HG03565 (cell line): Measurements from ENCODE around the gene CADM4.
A peak's percentile ranks its signal among the peaks of the same experiment; 100 is the strongest.
"Not testable (repeated sequence)": the region's sequence is repeated elsewhere in the genome, so short reads cannot be mapped to it uniquely, and the experiment has no call there.

Experiments used
- ATAC-seq: cut with Tn5 transposase; IDR thresholded peaks from one replicate; pipeline ENCODE4 v1.9.1; 2021; ENCODE audit warnings: mild to moderate bottlenecking, moderate library complexity; ENCODE audit not compliant: unreplicated experiment

Gene CADM4

DNA sequence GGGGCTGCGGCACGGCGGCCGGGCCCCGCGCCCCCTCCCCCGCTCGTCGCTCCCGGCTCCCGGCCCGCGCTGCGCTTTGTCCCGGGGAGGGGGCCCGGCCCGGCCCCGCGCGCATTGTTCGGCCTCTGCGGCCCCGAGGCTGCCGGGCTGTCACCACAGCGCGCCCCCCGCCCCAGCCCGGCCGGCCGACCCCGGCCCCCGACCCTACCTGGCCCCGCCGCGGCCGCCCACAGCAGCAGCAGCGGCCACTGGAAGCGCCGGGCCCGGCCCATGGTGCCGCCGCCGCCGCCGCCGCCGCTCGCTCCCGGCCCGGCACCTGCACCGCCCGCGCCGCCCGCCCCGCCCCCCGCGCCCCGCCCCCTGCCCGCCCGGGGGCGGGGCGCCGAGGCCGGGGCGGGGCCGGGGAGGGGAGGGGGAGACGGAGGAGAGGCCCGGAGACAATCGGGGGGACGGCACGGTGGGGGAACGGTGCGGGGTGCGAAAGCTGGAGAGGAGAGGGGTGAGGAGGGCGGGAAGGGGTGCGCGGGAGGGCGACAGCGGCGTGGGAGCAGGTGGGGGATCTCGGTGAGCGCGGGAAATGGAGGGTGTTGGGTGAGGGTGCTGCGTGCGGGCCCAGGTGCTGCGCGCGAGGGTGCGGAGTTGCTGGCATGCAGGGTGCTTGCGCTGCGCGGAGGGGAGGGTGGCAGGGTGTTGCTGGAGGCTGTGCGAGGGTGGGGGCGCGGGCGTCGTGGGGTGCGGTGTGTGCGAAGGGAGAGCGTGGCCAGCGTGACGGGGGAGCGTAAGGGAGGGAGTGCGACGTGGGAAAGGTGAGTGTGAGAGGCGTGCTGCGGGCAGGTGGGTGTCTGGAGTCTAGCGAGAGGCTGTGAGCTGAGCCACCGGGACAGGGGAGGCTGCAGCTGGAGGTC, at the start of gene CADM4:
Gene CADM4, minus strand, starts transcription at position 332 of the 905 bp plus-strand sequence. Its CDS starts 60 bp downstream, at position 272.
- ATAC-seq = no peak

GRCh38 chr19:43688059-43688701, 48.5 kb upstream of the CADM4 start:
- ATAC-seq = no peak

- ATAC-seq = no peak
Observed at GRCh38 chr19:43687660-43687997, 48.0 kb upstream of the CADM4 start.

GRCh38 chr19:43684326-43684725, 44.7 kb upstream of the CADM4 start:
- no peak for ATAC-seq

- no peak for ATAC-seq
Observed at GRCh38 chr19:43683905-43684304, 44.3 kb upstream of the CADM4 start.

- ATAC-seq = no peak
Observed at GRCh38 chr19:43682824-43683661, 43.4 kb upstream of the CADM4 start.

GRCh38 chr19:43682269-43682668, 42.6 kb upstream of the CADM4 start:
- not testable (repeated sequence) for ATAC-seq

- ATAC-seq = no peak
Observed at GRCh38 chr19:43681821-43682220, 42.2 kb upstream of the CADM4 start.

DNA sequence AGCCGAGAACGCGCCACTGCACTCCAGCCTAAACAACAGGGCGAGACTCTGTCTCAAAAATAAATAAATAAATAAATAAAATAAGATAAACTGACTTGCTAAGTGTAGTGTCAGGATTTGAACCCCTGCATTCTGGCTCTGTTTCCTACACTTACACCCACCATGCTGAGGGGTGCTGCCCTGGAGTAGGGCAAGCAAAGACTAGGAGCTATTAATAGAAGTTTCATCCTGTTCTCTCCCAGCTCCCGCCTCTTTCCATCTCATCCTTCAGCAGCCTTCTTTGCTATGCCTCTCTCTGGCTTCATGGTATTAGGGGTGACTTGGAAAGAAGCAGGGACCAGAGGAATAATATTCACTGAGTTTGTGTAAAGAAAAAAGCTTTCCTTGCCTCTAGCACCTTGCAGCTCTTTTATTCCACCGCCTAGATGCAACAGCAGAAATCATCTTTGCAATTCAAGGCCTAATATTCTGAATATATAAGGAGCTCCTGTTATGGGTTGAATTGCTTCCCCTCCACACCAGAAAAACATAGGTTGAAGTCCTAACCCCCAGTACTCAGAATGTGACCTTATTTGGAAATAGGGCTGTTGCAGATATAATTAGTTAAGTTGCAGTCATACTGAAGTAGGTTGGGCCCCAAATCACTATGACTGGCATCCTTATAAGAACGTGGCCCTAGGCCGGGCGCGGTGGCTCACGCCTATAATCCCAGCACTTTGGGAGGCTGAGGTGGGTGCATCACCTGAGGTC, 39.0 kb upstream of the CADM4 start:
- no peak for ATAC-seq

DNA sequence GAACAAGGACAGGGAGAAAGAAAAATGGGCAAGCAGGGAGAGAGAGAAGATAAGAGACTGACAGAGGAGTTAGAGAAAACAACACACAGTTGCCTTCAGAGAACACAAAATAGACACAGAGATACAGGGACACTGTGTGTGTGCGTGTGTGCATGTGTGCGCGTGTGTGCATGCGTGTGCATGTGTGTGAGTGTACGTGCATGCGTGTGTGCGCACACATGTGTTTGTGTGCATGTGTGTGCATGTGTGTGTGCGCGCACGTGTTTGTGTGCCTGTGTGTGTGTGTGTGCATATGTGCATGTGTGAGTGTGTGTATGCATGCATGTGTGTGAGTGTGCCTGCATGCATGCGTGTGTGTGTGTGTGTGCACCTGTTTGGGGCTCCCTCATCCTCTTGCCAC, 36.3 kb upstream of the CADM4 start:
- no peak for ATAC-seq

DNA sequence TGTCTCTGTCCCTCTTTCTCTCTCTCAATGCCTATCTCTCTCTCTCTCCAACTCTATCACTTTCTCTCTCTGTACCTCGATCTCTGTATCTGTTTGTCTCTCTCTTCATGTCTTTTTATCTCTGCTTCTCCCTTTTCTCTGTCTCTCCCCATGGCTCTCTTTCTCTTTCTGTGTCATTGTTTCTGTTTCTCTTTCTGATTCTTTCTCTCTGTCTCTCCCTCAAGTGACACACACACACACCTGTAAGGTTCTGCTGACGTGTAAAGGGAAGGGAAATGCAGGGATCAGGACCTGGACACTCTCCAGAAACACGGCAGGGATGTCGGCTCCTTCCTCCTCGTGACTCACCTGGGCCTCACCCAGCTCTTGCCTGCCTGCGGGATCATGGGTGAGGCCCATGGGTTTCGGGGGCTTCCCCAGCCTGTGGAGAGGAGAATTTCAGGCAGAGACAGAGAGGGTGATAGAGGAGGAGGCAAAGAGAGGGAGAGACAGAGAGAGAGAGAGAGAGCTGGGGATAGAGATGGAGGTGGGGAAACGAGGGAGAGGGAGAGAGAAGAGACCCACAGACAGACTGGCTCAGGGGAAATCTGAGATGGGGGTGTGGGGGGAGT, 35.7 kb upstream of the CADM4 start:
- ATAC-seq = no peak

DNA sequence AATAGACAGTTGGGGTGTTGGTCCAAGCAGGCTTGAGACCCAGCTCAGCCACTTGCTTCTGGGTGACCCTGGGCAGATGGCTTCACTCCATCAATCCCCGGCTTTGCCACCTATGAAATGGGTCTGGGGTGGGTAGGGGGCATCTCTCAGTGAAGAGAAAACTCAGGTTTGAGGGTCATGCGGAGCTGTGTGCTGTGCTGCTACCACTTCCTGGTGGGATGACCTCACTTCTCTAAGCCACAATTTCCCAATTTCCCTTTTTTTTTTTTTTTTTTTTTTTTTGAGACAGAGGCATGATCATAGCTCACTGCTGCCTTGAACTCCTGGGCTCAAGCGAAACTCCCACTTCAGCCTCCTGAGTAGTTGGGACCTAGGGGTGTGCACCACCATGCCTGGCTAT, 34.9 kb upstream of the CADM4 start:
- ATAC-seq = no peak

DNA sequence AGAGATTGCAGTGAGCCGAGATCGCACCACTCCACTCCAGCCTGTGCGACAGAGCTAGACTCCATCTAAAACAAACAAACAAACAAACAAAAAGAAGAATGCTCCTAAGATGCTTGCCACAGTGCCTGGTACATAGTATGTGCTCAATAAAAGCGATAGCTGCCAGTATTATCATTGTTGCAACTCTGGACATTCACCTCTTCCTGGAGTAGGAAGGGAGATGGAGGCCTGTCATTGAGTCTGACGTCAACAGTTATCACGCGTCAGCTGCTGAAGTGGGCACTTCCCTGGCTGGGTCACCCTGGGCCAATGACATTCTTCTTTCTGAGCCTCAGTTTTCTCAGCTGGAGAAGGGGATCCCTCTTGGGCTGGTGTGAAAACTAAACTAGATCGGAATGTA, 34.5 kb upstream of the CADM4 start:
- no peak for ATAC-seq

GRCh38 chr19:43673637-43674036, 34.0 kb upstream of the CADM4 start:
- ATAC-seq = no peak

- ATAC-seq = no peak
Observed at GRCh38 chr19:43672061-43672679, 32.5 kb upstream of the CADM4 start.

GRCh38 chr19:43668406-43669109, 28.9 kb upstream of the CADM4 start:
- ATAC-seq = peak; percentile 91

DNA sequence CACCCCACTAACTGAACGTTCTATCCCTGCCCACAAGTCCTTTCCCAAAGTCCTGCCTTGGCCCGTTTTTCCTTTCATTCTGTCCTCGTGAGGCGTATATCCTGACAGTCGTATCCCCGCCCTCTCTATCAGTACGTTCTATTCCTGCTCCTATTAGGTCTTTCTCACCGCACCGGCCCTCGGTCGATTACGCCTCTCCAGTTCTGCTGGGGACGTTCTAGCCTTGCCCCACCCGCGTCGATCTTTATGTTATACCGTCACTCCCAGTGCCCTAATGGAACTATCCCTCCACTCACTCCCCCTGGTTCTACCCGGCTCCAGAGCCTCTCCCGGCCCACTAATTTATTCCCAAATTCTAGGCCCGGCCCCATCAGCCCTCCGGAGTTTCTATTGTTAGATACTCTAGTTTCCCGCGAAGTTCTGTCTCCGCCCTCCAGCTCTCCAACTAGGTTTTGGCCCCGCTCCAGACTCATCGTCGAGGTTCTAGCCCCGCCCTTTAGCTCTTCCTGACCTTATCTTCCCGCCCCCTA, 28.3 kb upstream of the CADM4 start:
- ATAC-seq = no peak

DNA sequence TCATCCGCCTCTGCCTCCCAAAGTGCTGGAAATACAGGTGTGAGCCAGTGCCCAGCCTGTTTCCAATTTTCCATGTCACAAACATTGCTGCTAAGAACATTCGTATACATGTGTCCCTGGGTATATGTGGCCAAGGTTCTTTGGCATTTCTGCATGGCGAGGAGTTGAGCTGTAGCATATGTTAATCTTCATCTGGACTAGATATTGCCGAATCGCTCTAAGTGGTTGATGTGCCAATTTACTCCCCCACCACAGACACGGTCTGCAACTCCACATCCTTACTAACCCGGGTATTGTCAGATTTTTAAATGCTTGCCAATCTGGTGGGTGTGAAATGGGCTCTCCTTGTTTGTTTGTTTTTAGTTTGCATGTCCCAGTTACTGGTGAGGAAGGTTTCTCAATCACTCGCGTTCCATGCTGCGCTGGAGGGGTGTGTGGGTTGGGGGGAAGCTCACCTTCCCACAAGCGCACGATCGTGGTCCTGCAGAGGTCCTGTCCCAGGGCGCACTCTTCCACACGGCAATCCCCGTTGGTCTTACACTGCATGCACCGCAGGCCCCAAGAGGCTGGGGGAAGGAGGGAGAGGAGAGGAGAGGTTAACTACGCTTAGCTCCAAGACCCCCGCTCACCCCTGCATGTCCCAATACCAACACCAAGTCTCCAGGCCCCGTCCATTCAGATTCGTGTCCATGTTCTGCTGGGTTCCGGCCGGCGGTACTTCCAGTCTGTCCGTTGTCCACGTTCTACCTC, 27.7 kb upstream of the CADM4 start:
- no peak for ATAC-seq
